Mesenteric fat pad (tissue), 1 donor: Measurements from ENCODE around the gene PMS2. TPM values are rescaled to one million over a fixed set of nuclear protein-coding genes. Genes with fewer than 3 reads are reported as not detected.
"Not testable (repeated sequence)": the region's sequence is repeated elsewhere in the genome, so short reads cannot be mapped to it uniquely, and the experiment has no call there.

ENCODE experiments used
- DNase-seq: peaks from one replicate; pipeline ENCODE4 v3.0.0-alpha.2; 2020; ENCODE audit warnings: low spot score
- total RNA-seq: library from RNA; stranded (reverse); fragmentation: NEBNext Ultra II Directional; extraction: Animal tissue kit (Norgen Biotek cat#: 25700); gene quantifications from one replicate; pipeline ENCODE4 v1.2.1, GENCODE V29; 2021
- donor health status: DM: yes; HTN: yes; CAD: no.

The PMS2 gene
- total RNA-seq, 1 donor from 2014 or later: 11.0 TPM

DNA sequence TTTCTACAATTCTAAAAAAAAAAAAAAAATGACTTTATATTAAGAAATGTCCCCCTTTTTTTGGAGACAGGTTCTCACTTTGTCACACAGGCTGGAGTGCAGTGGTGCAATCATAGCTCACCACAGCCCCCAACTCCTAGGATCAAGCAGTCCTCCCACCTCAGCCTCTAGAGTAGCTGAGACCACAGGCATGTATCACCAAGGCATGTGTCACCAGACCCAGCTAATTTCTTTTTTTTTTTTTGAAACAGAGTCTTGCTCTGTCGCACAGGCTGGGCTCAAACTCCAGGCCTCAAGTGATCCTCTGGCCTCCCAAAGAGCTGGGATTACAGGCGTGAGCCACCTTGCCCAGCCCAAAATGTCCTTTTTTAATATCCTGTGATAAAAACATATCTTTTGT is 84.7 kb downstream of the PMS2 start:
- not testable (repeated sequence) for DNase-seq

Other genes with a start within 250 kb of the PMS2 start
- 33.8 TPM for gene RNF216, start 227.4 kb downstream of the PMS2 start, total RNA-seq
- gene OCM, start 128.3 kb downstream of the PMS2 start, total RNA-seq: not detected
- gene CCZ1, start 110.3 kb downstream of the PMS2 start, total RNA-seq: 79.5 TPM
- not detected for gene RSPH10B, start 38.4 kb downstream of the PMS2 start, total RNA-seq
- gene AIMP2, start 223 bp upstream of the PMS2 start, total RNA-seq: 36.8 TPM
- gene ANKRD61, start 22.3 kb upstream of the PMS2 start, total RNA-seq: 0.45 TPM
- 57.9 TPM for gene EIF2AK1, start 50.1 kb upstream of the PMS2 start, total RNA-seq
- gene USP42, start 95.9 kb upstream of the PMS2 start, total RNA-seq: 9.6 TPM